Stomach (tissue), 4 donors: Measurements from ENCODE around the gene PKNOX2.

Experiments used
- CTCF ChIP-seq, 7 experiments: fragments of 450-650 bp in 4 of 7; fragments of 200-600 bp in 3 of 7; sonication (generic) in 3 of 7; IDR thresholded peaks; one replicate each; pipeline ENCODE4 v1.5.1; 2016 to 2019; ENCODE audit warnings: antibody characterized with exemption in 7 of 7, control low read depth in 2 of 7, mild to moderate bottlenecking in 1 of 7
- POLR2A ChIP-seq, 4 donors: fragments of 450-650 bp; IDR thresholded peaks; one replicate each; pipeline ENCODE4 v1.6.1; 2016; ENCODE audit warnings: antibody characterized with exemption in 4 of 4, control low read depth in 2 of 4, mild to moderate bottlenecking in 1 of 4, moderate library complexity in 1 of 4

- TF ChIP-seq POLR2A (IDR thresholded peaks at IDR 0.05) (no peak), CTCF (IDR thresholded peaks at IDR 0.05) (no peak)
These were observed 64.4 kb downstream of the PKNOX2 start for GRCh38 chr11:125228993-125229392.
